D721Med (cell line): ENCODE results near the gene CCDC6.

Experiments
- DNase-seq: peaks from one replicate; pipeline ENCODE4 v3.0.0; 2011; ENCODE audit warnings: low spot score; ENCODE audit not compliant: insufficient read length
- FAIRE-seq: peaks from 2 replicates; lab custom pipeline; 2011; peaks lifted over from hg19 to GRCh38; lab: Jason Lieb, UNC
- TF ChIP-seq, protein P1 (sequence below): IDR thresholded peaks from 2 replicates; pipeline ENCODE4 v1.5.1; 2012; ENCODE audit warnings: mild to moderate bottlenecking, control low read depth; ENCODE audit not compliant: insufficient read depth; ENCODE audit errors: missing control alignments

Gene CCDC6

DNA sequence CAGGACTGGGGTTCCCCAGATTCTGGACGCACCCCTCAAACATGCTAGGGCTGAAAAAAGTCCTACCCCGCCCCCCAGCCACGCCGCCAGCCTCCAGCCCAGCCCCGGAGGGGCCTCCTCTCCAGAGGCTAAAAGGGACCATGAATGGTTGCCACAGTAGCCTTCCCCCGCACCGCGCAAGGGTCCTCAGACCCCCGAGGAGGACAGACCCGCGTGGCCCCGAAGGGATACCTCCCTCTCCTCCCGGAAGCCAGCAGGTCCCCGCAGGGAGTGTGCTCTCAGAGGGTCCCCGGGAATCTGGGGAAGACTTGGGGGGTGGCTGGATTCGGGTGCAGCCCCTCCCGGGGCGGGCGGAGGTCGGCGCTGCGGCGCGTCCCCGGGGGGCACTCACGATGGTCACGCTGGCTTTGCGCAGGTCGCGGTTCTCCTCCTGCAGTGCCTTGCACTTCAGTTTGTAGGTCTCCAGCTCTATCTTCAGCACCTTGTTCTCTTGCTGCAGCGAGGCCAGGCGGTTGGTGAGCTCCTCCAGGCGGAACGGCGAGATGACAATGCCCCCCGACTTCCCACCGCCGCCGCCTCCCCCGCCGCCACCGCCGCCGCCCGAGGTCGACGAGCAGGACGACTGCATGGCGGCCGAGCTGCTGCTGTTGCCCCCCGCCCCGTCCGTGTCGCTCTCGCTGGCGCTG lies 482 bp downstream of the CCDC6 start:
- TF ChIP-seq, protein P1, sequence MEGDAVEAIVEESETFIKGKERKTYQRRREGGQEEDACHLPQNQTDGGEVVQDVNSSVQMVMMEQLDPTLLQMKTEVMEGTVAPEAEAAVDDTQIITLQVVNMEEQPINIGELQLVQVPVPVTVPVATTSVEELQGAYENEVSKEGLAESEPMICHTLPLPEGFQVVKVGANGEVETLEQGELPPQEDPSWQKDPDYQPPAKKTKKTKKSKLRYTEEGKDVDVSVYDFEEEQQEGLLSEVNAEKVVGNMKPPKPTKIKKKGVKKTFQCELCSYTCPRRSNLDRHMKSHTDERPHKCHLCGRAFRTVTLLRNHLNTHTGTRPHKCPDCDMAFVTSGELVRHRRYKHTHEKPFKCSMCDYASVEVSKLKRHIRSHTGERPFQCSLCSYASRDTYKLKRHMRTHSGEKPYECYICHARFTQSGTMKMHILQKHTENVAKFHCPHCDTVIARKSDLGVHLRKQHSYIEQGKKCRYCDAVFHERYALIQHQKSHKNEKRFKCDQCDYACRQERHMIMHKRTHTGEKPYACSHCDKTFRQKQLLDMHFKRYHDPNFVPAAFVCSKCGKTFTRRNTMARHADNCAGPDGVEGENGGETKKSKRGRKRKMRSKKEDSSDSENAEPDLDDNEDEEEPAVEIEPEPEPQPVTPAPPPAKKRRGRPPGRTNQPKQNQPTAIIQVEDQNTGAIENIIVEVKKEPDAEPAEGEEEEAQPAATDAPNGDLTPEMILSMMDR: no peak

DNA sequence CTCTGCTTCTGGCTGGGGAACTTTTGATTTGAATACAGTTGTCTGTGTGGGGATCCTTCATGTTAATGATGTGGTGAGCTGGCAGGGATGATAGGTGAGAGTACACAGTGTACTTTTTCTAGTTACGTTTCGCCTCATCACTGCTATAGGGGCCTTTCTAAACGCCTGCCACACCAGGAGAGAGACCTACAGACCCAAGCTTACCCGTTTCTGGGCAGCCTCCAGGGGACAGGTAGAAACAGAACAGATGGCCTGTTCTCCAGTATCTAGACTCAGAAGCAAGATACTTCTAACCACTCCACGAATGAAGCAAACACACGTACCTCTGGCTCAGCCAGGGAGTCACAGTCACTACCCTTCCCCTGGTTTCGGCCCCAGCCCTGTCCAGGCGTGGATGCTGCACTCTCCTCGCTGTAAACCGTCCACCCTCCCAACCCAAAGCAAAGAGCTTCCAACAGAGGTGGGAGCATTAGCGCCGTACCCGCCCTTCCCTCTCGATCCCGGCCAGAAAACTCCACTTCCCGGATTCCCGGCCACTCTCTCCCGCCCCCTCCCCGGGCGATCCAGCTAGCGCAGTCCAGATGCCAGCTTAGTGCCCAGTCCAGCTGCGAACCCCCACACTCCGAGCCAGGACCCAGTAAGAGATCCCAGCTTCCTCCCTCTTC lies 1.2 kb downstream of the CCDC6 start:
- no peak for DNase-seq
- no peak for FAIRE-seq
- TF ChIP-seq, protein P1: no peak

More for the DNA sequence above, 482 bp downstream of the CCDC6 start:
- DNase-seq: no peak
- no peak for FAIRE-seq

DNA sequence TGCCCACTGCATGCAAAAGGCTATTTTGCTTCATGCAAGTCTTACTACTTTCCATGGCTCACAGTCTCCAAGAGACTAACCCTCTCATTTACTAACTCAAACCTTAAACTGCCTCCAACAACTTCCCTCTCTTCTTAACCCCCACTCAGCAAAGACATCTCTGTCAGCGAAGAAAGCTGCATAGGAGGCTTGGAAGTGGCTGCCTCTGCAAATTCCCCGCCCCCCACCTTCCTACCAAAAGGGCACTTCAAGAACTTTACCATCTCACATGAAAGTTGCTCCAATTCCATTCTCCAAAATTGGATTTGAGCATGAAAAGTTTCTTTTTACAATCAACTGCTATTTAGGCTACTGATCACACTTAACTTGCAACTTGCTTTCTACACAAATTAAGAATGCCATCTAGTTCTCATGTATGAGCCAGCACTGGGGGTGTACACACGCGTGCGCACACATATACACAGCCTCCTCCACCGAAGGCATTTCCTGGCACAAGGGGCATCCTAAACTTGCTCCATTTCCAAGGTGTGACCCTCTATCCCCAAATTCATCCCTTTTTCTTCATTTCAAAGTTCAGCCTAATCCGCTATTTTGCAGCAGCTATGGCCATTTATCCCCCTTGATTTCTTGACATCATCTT lies 1.8 kb downstream of the CCDC6 start:
- TF ChIP-seq, protein P1: no peak
- FAIRE-seq (no peak), DNase-seq (no peak)

DNA sequence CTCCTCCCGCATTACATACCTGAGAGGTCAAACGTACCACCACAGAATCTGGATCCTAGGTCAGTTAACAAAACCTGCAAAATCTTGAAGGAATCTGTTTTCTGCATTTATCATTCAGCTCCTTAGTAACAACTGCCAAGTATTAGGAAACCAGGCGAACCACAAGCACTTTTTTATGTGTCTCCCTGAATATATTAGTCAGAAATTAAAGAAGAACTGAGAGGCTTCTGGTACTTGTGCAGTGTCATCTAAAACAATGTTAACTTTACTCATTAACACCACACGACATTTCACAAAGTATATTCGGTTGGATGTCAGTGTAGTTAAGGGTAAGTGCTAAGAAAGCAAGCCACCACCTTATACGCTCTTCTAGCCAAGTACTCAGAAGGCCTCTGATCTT lies 2.5 kb downstream of the CCDC6 start:
- TF ChIP-seq, protein P1: no peak
- no peak for FAIRE-seq
- no peak for DNase-seq

DNA sequence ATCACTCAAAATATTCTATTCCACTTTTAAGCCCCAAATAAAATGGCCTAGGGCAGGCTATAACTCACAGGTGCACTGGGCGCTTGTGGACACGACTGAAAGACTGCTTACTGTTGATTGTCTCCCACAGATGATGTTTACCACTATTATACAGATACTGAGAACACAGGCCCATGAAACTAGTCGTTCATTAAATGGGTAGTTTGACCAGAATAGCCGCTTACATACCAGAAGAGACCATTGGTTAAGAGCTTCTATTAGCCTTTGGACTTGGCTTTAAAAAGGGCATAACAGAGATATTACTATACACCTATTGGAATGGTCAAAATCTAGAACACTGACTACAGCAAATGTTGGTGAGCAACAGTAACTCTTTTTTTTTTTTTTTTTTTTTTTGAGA lies 4.3 kb downstream of the CCDC6 start:
- FAIRE-seq (no peak), DNase-seq (no peak)
- TF ChIP-seq, protein P1: no peak

DNA sequence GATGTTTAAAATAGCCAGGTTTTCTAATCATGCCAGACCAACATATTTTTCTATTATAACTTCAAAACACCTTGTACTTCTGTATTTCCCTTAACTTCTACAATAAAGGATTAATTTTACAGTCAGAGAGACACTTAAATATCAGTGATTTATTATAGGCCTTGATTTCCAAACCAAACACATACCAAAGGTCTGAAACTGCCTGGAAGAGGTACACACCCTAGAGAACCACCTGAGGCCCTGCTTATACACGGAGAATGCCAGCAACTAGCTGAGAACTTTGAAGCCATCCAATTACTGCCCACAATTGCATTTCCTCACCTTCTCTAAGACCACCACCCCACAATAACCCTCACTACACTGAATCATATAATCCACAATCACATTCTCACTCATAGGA lies 4.9 kb downstream of the CCDC6 start:
- TF ChIP-seq, protein P1: no peak
- DNase-seq (no peak), FAIRE-seq (no peak)
